Gastroesophageal sphincter (tissue), 3 donors: Measurements from ENCODE around the gene KRTAP1-1.

ENCODE experiments used
- CTCF ChIP-seq, 4 experiments: fragments of 200-600 bp in 2 of 4; fragments of 450-650 bp in 2 of 4; sonication (generic) in 1 of 4; IDR thresholded peaks; one replicate each; pipeline ENCODE4 v1.5.1; 2017 to 2019; ENCODE audit warnings: antibody characterized with exemption in 4 of 4, mild to moderate bottlenecking in 2 of 4, moderate library complexity in 2 of 4
- POLR2A ChIP-seq, 2 donors: fragments of 450-650 bp; IDR thresholded peaks; one replicate each; pipeline ENCODE4 v1.6.1; 2017; ENCODE audit warnings: antibody characterized with exemption in 2 of 2, mild to moderate bottlenecking in 2 of 2, moderate library complexity in 1 of 2
- POLR2AphosphoS5 ChIP-seq: sonication (generic); formaldehyde crosslinking; IDR thresholded peaks from one replicate; pipeline ENCODE4 v1.6.1; 2017; ENCODE audit warnings: antibody characterized with exemption

GRCh38 chr17:40997361-40997760 is 43.9 kb downstream of the KRTAP1-1 start:
- TF ChIP-seq CTCF (IDR thresholded peaks at IDR 0.05), result no peak
- TF ChIP-seq POLR2A (IDR thresholded peaks at IDR 0.05), result no peak
- TF ChIP-seq POLR2AphosphoS5, result no peak
